Right cardiac atrium (tissue), 5 donors: ENCODE results near the gene CFAP45. TPM values are rescaled to one million over a fixed set of nuclear protein-coding genes. Genes with fewer than 3 reads are reported as not detected.
"Not testable (repeated sequence)": the region's sequence is repeated elsewhere in the genome, so short reads cannot be mapped to it uniquely, and the experiment has no call there.

Source experiments
- ATAC-seq, 2 donors: fragments of 200-7000 bp; cut with Tn5 transposase; one replicate each; pipeline versions ENCODE4 v1.8.0 to v1.9.1; 2020; ENCODE audit warnings: moderate library complexity in 2 of 2, mild to moderate bottlenecking in 1 of 2
- DNase-seq, 3 donors: peaks; one replicate each; pipeline ENCODE4 v3.0.0-alpha.2; 2020
- H3K27ac ChIP-seq: one replicate; pipeline ENCODE4 v1.5.1; 2013; ENCODE audit warnings: mild to moderate bottlenecking, low read length, control low read depth, moderate library complexity
- H3K27me3 ChIP-seq: one replicate; pipeline ENCODE4 v1.6.1; 2013; ENCODE audit not compliant: control insufficient read depth, insufficient read depth
- H3K4me1 ChIP-seq: one replicate; pipeline ENCODE4 v1.6.1; 2013; ENCODE audit warnings: low read length; ENCODE audit not compliant: control insufficient read depth, insufficient read depth
- H3K4me3 ChIP-seq: one replicate; pipeline ENCODE4 v1.5.1; 2013; ENCODE audit warnings: low read length, control low read depth
- H3K9me3 ChIP-seq: one replicate; pipeline ENCODE4 v1.6.1; 2013; ENCODE audit warnings: low read length; ENCODE audit not compliant: control insufficient read depth
- WGBS: extraction: QIAGEN DNeasy Blood & Tissue Kit; methylation state at CpG from one replicate; pipeline ENCODE4 v1.1.7; 2013; 5-methylcytosine and 5-hydroxymethylcytosine counted together
- intact Hi-C, 4 donors: fragments of 100-400 bp; cut with DNase I; formaldehyde crosslinking; loops; one replicate each; pipeline versions ENCODE4 v1.11.0 to v1.14.0; 2022 to 2023
- polyA plus RNA-seq: library from polyadenylated mRNA; stranded (reverse); fragments of 200-250 nt; gene quantifications from one replicate; pipeline ENCODE4 v1.2.3, GENCODE V29; 2013
- total RNA-seq, 4 donors: library from RNA; stranded (reverse); fragmentation: NEBNext Ultra II Directional; extraction: Animal tissue kit (Norgen Biotek cat#: 25700); gene quantifications; one replicate each; pipeline ENCODE4 v1.2.1, GENCODE V29; 2021
- donor health status: healthy with polysubstance abuse.
- donor health status: DM: no; HTN: yes; CAD: no.
- donor health status: DM: no; HTN: no; CAD: no.
- donor health status: DM: no; HTN: yes; CAD: no; lungs with severe emphysema.
- donor health status: DM: yes; HTN: yes; CAD: no.

Gene CFAP45
- total and polyA plus RNA-seq, 5 donors = 3.4 to 9.4 (median 4.1) TPM

DNA sequence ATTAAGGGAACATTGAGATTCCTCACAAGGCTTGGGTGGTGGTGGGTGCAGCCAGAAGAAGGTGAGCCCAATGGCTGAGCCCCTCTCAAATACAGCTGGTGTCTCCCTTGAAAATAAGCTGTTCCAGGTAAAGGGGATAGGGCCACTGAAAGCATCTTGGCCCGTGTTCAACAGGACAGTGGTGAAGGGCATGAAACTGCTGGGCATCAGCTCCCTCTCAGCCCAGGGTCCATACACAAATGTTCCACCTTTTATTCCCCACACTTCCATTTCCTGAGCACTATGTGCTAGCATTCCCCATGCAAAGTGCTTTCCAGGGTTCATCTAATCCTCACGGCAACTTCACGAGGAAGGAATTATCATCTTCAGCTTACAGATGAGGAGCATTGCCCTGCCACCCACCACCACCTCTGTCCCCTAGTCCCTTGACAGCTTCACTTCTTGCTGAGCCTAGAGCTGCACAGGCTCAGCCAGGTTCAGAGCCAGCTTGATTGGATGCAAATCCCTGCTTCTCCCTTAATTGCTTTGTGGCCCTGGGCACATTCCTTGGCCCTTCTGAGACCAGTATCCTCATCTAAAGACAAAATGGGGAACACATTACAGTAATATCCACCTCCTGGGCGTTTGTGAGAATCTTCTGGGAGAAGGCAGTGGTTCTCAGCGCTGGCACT is 15.7 kb upstream of the CFAP45 start:
- ATAC-seq = peak; percentile 2 to 6
- WGBS = 31% methylated on average over 5 of the region's 5 CpGs
- Histone ChIP-seq H3K27me3 (no peaks in the 10 kb centered on the region), H3K4me1 (peaks cover 22% of the 10 kb centered on the region), H3K9me3 (no peaks in the 10 kb centered on the region), H3K4me3 (no peak overlapping the region), H3K27ac (peak overlapping the region; percentile 65)
- intact Hi-C loops = no loop called here
- no peak for DNase-seq

DNA sequence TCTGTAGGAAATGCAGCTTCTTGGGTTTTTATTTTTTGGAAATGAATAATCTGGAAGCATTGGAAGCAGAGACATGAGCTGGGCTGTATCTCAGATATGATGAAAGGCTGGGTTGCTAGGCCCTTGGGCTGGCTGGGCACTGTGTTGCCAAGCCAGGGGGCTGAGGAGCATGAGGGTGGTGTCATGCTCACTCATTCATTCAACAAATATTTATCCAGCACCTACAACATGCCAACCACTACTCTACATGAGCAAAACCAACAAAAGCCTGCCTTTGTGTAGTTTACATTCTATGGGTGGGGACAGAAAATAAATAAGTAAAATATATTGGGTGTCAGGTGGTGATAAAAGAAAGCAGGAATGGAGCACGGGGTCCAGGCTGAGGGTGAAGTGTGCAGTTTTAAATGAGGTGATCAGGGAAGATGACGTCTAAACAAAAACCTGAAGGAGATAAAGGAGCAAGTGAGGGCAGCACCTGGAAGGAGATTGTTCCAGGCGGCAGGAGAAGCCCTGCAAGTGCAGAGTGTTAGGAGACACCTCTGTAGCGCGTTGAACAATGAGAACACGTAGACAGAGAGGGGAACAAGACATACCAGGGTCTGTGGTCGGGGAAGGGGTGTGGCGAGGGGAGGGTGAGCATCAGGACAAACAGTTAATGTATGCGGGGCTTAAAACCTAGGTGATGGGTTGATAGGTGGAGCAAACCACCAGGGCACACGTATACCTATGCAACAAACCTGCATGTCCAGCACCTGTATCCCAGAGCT is 14.5 kb upstream of the CFAP45 start:
- DNase-seq = peak in 1 of 3 donors; percentile 52
- Histone ChIP-seq H3K27ac (no peak overlapping the region), H3K27me3 (no peaks in the 10 kb centered on the region), H3K4me3 (no peak overlapping the region), H3K4me1 (peaks cover 25% of the 10 kb centered on the region), H3K9me3 (no peaks in the 10 kb centered on the region)
- 91% methylated on average over 10 of the region's 10 CpGs for WGBS
- no peak for ATAC-seq
- intact Hi-C loops = no loop called here

DNA sequence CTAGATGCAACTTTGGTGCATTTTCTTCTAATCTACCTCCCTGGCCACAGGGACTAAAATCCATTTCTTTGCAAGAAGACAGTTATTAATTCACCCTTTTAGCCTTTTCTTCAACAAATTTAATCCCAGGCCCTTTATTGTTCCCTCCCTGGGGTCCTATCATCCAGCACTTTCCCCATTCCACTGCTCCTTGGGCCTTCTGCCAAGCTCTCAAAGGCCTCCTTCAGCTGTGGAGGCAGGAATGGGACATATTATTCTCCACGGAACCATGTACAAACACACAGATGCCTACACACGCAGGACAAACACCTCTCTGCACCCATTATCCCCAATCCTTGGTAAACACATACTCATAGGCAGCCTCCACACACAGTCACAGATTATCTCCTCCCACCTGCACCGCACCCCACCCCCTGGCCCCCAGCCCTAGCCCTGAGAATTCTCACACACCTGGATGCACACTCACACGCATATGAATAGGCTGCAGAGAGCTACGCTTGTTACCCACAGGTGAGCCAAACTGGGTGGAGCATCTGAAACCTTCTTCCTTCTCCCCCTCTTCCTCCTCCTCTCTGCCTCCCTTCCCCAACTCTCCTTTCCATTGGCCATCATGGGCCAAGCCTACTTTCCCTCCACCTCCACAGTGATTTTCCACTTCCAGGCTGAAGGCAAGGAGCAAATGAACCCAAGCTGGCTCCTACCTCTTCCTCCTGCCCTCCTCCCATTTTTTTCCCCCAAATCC is 13.7 kb upstream of the CFAP45 start:
- ATAC-seq (no peak), DNase-seq (no peak)
- H3K27me3 ChIP-seq = no peaks in the 10 kb centered on the region
- no peak overlapping the region for H3K4me3 ChIP-seq
- H3K27ac ChIP-seq = no peak overlapping the region
- intact Hi-C loops = no loop called here
- H3K9me3 ChIP-seq = no peaks in the 10 kb centered on the region
- peaks cover 23% of the 10 kb centered on the region for H3K4me1 ChIP-seq
- WGBS = 74% methylated on average over 5 of the region's 5 CpGs

DNA sequence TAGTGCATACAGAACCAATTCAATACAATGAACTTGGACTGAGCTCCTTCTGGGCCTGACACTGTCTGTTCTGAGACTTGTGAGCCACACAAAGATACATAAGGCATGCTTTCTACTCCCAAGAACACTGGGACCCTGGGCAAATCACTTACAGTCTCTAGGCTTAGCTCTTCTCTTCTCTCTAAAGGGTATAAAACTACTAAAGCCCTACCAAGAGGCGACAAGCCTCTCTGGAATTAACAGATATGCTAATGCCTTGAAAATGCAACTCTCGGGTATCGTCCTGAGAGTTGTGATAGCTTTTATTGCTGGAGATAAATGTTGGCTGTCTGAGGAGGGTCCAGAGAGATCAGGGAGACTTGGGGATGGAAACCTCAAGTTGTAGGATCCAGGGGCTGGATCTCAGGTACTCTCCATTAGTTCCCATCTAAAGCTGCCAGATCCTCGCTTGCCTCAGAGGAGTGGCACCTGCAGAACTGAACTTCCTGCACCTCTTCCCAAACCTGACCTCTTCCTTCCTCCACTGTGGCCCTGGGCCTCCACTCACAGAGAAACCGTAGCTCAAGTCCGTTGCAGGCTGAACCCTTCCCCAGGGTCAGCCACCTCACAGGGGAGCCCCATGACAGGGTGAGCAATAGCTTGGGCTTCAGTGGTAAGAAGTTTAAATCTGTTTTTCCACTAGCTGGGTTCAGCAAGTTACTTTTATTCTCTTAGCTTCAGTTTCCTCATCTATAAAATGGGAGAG is 11.5 kb upstream of the CFAP45 start:
- 60% methylated on average over 6 of the region's 6 CpGs for WGBS
- intact Hi-C loops = no loop called here
- DNase-seq = no peak
- Histone ChIP-seq H3K4me3 (no peak overlapping the region), H3K9me3 (no peaks in the 10 kb centered on the region), H3K4me1 (peaks cover 14% of the 10 kb centered on the region), H3K27ac (peak overlapping the region; percentile 71), H3K27me3 (no peaks in the 10 kb centered on the region)
- no peak for ATAC-seq

DNA sequence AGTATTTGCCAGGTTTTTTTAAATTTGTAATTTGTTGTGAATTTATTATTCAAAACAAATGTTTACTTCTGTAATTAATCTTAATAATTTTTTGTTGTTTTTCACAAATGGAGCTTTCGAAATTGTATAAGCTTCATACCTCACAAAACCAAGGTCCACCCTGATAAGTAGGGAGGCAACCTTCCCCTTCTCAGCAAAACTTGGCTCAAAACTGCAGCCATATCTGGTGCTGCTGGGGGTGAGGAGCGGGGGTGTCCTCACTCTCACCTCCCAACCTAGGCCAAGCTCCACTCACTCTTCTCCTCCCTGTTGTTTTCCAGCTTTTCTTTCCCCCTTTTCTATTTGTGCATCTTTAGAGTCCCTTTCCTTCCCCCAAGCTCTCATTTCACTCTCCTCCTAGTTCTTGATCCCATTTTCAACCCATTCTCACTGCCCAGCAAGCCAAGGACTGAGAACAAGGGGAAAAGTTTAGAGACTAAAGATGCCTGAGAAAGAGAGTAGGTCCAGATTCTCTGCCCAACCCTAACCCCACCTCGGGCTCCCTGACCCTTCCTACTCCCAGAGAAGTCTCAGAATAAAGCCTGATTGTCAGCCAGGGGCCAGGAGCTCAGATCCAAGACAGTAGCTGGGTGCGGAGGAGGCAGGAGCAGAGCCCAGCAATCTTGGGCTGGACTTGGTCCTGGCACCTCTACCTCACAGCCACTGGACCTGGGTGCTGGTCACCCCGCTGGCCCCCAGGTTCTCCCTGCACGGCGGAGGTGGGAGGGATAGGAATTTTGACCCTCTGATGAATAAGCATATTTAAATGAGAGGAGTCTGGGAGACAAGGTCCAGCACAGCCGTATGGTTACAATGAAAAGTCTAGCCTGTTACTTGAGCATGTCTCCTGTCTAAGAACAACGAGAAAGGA is 8.3 kb upstream of the CFAP45 start:
- peaks cover 8% of the 10 kb centered on the region for H3K4me1 ChIP-seq
- no peak overlapping the region for H3K4me3 ChIP-seq
- no peaks in the 10 kb centered on the region for H3K9me3 ChIP-seq
- DNase-seq (no peak), ATAC-seq (no peak)
- no peaks in the 10 kb centered on the region for H3K27me3 ChIP-seq
- no peak overlapping the region for H3K27ac ChIP-seq
- WGBS = 77% methylated on average over 9 of the region's 9 CpGs
- intact Hi-C loops = no loop called here

DNA sequence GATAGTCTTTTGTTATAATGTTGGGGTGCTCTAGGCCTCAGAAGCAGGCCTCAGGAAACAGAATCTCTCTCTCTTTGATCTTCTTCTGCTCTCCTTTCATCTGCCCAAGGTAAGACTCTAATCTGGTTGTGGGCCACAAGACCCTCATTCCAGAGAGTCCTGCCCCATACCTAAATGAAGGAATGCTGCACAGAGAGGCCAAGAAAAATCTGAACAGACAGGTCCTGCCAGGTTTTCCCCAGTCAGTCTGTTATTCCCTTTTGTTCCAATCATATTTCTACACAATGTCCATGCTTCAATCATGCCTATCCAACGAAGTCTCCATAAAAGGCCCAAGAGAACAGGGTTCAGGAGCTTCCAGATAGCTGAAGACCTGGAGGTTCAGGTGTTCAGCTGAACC is 7.0 kb upstream of the CFAP45 start:
- ATAC-seq = no peak
- no peak overlapping the region for H3K27ac ChIP-seq
- intact Hi-C loops = no loop called here
- 85% methylated on average over 1 of the region's 1 CpG for WGBS
- no peak overlapping the region for H3K4me3 ChIP-seq
- DNase-seq = no peak
- H3K4me1 ChIP-seq = peaks cover 8% of the 10 kb centered on the region
- H3K27me3 ChIP-seq = no peaks in the 10 kb centered on the region
- no peaks in the 10 kb centered on the region for H3K9me3 ChIP-seq

DNA sequence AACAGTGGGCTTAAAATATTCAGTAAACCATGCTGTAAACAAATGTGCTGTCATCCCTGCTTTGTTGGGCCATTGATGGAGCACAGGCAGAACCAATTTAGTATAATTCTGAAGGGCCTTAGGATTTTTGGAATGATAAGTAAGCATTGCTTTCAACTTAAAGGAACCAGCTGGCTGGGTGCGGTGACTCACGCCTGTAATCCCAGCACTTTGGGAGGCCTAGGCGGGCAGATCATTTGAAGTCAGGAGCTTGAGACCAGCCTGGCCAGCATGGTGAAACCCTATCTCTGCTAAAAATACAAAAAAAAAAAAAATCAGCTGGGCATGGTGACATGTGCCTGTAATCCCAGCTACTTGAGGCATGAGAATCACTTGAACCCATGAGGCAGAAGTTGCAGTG is 4.1 kb upstream of the CFAP45 start:
- intact Hi-C loops, H3K27me3 ChIP-seq, H3K4me3 ChIP-seq, H3K9me3 ChIP-seq, ATAC-seq, DNase-seq, H3K4me1 ChIP-seq, H3K27ac ChIP-seq: not testable (repeated sequence)
- 84% methylated on average over 3 of the region's 3 CpGs for WGBS

DNA sequence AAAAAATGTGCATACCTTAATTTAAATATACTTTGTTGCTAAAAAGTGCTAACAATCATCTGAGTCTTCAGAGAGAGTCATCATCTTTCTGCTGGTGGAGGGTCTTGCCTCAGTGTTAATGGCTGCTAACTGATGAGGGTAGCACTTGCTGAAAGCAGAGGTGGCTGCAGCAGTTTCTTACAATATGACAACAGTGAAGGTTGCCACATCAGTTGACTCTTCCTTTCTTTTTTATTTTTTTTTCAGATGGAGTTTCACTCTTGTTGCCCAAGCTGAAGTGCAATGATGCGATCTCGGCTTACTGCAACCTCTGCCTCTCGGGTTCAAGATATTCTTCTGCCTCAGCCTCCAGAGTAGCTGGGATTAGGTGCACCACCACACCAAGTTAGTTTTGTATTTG is 2.6 kb upstream of the CFAP45 start:
- no peak overlapping the region for H3K27ac ChIP-seq
- no peaks in the 10 kb centered on the region for H3K27me3 ChIP-seq
- no peak for ATAC-seq
- 94% methylated on average over 3 of the region's 3 CpGs for WGBS
- H3K9me3 ChIP-seq = no peaks in the 10 kb centered on the region
- H3K4me3 ChIP-seq = no peak overlapping the region
- intact Hi-C loops = no loop called here
- no peak for DNase-seq
- H3K4me1 ChIP-seq = peaks cover 10% of the 10 kb centered on the region

DNA sequence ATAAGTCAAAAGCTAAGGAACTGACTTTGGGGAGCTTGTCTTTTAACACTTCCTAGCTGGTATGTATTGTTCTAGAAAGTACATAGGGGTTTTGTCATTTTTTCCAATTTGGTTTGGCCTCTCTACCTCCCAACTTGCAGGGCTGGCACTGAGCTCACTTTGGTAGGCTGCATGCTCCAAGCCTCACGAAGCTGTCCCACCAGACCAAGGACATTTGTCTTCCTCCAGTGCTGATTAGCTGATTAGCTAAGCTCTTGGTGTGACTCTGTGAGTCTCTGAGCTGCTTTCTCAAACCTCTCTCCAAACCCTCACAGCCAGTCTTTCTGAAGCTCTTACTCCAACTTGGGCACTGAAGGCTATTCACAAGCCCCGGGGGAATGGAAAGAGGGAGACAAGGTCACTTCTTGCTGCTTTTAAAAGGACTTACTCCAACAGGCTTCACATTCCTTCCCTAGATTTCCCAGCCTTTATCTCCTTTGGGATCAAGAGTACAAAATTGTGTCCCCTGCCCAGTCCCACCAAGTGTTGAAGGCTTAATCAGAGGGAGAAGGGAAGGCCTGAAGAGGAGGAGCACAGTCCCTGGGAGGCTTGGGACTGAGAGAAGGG is 893 bp upstream of the CFAP45 start:
- peak in 1 of 3 donors; percentile 35 for DNase-seq
- Histone ChIP-seq H3K4me3 (no peak overlapping the region), H3K27ac (peak overlapping the region; percentile 36), H3K9me3 (no peaks in the 10 kb centered on the region), H3K27me3 (no peaks in the 10 kb centered on the region), H3K4me1 (peaks cover 10% of the 10 kb centered on the region)
- ATAC-seq = peak in 1 of 2 donors; percentile 46
- 70% methylated on average over 2 of the region's 2 CpGs for WGBS
- intact Hi-C loops = no loop called here

DNA sequence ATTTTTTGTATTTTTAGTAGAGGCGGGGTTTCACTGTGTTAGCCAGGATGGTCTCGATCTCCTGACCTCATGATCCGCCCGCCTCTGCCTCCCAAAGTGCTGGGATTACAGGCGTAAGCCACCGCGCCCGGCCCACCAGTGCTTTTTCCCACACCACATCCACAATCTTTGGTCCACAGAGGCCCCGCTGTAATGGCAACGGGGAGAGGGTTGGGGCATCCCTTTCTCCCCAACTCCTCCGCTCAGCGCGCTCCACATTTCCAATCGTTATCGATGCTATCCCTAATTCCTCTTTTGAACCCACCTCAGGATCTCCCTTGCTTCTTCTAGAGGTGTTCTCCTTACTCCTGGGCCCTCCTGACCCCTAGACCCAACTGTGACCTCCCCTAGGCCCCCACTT is 331 bp downstream of the CFAP45 start:
- H3K4me1 ChIP-seq, ATAC-seq, H3K27ac ChIP-seq, H3K9me3 ChIP-seq, H3K4me3 ChIP-seq, intact Hi-C loops, H3K27me3 ChIP-seq: not testable (repeated sequence)
- DNase-seq = peak in 1 of 3 donors; percentile 49
- WGBS = 86% methylated on average over 12 of the region's 15 CpGs
